ENCODE data around the gene G6PC1. TPM values are rescaled to one million over a fixed set of nuclear protein-coding genes. Genes with fewer than 3 reads are reported as not detected.
"Not testable (repeated sequence)": the region's sequence is repeated elsewhere in the genome, so short reads cannot be mapped to it uniquely, and the experiment has no call there.

G6PC1 gene
- total RNA-seq, 1 donor from 2014 or later, result not detected

GRCh38 chr17:42913981-42914617 lies 13.5 kb downstream of the G6PC1 start:
- Mint-ChIP-seq H3K27ac (ENCODE audit: unreplicated experiment) (no peak overlapping the region), H3K9me3 (ENCODE audit: low read depth) (peaks cover 3% of the 10 kb centered on the region), H3K4me3 (ENCODE audit: unreplicated experiment) (no peak overlapping the region), H3K27me3 (ENCODE audit: low read depth) (peaks cover 12% of the 10 kb centered on the region), H3K36me3 (ENCODE audit: low read depth) (no peaks in the 10 kb centered on the region), H3K4me1 (ENCODE audit: low read depth) (peaks cover 17% of the 10 kb centered on the region)
- peak; percentile 4 for DNase-seq (ENCODE audit: low spot score)
- TF ChIP-seq CTCF (IDR thresholded peaks at IDR 0.05), result no peak

- not testable (repeated sequence) for H3K9me3 Mint-ChIP-seq (ENCODE audit: low read depth); H3K36me3 Mint-ChIP-seq (ENCODE audit: low read depth); H3K27ac Mint-ChIP-seq (ENCODE audit: unreplicated experiment); H3K27me3 Mint-ChIP-seq (ENCODE audit: low read depth); H3K4me3 Mint-ChIP-seq (ENCODE audit: unreplicated experiment)
- peak; percentile 3 for DNase-seq (ENCODE audit: low spot score)
- peaks cover 25% of the 10 kb centered on the region for H3K4me1 Mint-ChIP-seq (ENCODE audit: low read depth)
Observed at GRCh38 chr17:42915288-42915687, 14.7 kb downstream of the G6PC1 start.

- peak; percentile 4 for DNase-seq (ENCODE audit: low spot score)
- H3K27ac Mint-ChIP-seq (ENCODE audit: unreplicated experiment); H3K4me3 Mint-ChIP-seq (ENCODE audit: unreplicated experiment); H3K27me3 Mint-ChIP-seq (ENCODE audit: low read depth); H3K9me3 Mint-ChIP-seq (ENCODE audit: low read depth); H3K36me3 Mint-ChIP-seq (ENCODE audit: low read depth): not testable (repeated sequence)
- H3K4me1 Mint-ChIP-seq (ENCODE audit: low read depth), result peaks cover 33% of the 10 kb centered on the region
Observed at GRCh38 chr17:42916388-42917235, 16.0 kb downstream of the G6PC1 start.

DNA sequence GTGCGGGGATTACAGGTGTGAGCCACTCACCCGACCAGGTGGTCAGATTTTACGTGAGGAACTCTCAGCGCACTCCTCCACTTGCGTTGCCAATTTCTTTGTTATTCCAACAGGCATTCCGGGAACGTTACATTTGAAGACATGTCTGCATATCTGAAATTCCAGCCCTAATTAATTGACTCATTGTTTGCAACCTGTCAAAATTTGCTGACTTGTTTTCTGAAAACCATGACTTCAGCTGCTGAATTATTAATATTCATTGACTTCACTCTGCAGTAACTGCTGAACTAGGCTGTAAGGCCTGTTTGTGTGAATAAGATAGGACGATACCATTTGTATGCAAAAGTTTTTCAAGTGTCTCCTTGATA lies 16.6 kb downstream of the G6PC1 start:
- Mint-ChIP-seq H3K36me3 (ENCODE audit: low read depth) (no peaks in the 10 kb centered on the region), H3K4me1 (ENCODE audit: low read depth) (peaks cover 37% of the 10 kb centered on the region), H3K27ac (ENCODE audit: unreplicated experiment) (no peak overlapping the region), H3K9me3 (ENCODE audit: low read depth) (peaks cover 3% of the 10 kb centered on the region), H3K27me3 (ENCODE audit: low read depth) (peaks cover 2% of the 10 kb centered on the region), H3K4me3 (ENCODE audit: unreplicated experiment) (no peak overlapping the region)
- no peak for TF ChIP-seq CTCF (IDR thresholded peaks at IDR 0.05)
- no peak for DNase-seq (ENCODE audit: low spot score)

DNA sequence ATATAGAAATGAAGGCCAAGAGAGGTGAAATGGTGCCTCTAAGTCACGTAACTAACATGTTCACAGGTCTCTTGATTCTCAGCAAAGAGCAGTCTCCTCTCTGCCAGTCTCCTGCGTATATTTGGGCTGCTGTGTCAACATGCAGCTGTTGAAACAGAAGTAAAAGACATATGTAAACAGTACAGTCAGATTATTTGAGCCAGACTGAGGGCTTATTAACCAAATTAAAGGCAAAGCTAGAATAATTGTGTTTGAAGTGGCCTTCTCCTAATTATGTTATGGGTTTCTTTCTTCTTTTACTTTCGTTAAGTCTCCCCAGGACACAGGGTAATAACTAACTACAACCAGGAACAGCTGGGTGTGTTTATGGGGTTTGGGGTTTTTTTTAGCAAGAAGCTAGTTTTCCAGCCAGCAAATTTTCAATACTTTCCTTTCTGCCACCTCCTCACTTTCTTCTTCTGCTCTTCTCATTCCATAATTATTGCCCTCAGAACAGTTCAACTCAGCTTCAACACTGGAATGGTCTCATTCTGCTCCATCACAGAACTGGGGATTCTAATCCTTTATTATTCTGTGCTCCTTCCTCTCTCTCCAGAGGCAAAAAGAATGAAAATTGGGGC lies 18.4 kb downstream of the G6PC1 start:
- Mint-ChIP-seq H3K4me1 (ENCODE audit: low read depth) (peaks cover 46% of the 10 kb centered on the region), H3K4me3 (ENCODE audit: unreplicated experiment) (no peak overlapping the region), H3K9me3 (ENCODE audit: low read depth) (peaks cover 3% of the 10 kb centered on the region), H3K27me3 (ENCODE audit: low read depth) (peaks cover 2% of the 10 kb centered on the region), H3K36me3 (ENCODE audit: low read depth) (no peaks in the 10 kb centered on the region), H3K27ac (ENCODE audit: unreplicated experiment) (peak overlapping the region; percentile 58)
- no peak for DNase-seq (ENCODE audit: low spot score)
- no peak for TF ChIP-seq CTCF (IDR thresholded peaks at IDR 0.05)

DNA sequence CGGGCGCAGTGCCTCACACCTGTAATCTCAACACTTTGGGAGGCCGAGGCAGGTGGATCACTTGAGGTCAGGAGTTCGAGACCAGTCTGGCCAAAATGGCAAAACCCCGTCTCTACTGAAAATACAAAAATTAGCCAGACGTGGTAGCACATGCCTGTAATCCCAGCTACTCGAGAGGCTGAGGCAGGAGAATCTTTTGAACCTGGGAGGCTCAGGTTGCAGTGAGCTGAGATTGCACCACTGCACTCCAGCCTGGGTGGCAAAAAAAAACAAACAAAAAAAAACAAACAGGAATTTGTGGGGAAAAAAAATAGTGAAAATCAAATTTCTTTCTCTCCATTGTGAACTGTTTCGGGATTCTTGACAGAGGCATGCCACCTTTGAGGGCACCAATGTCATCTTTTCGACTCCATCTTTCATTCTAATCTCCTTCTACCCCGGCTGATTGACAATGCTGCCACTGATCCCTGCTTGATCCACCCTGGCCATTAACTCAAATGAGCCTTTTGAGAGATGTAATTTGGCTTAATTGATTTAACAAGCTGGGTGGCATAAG lies 19.0 kb downstream of the G6PC1 start:
- H3K9me3 Mint-ChIP-seq (ENCODE audit: low read depth); H3K27ac Mint-ChIP-seq (ENCODE audit: unreplicated experiment); DNase-seq (ENCODE audit: low spot score); H3K4me3 Mint-ChIP-seq (ENCODE audit: unreplicated experiment); H3K36me3 Mint-ChIP-seq (ENCODE audit: low read depth); H3K27me3 Mint-ChIP-seq (ENCODE audit: low read depth): not testable (repeated sequence)
- H3K4me1 Mint-ChIP-seq (ENCODE audit: low read depth), result peaks cover 47% of the 10 kb centered on the region
